Posterior cingulate gyrus (tissue), 11 donors: ENCODE data around the gene PRDM16.
"Not testable (repeated sequence)": the region's sequence is repeated elsewhere in the genome, so short reads cannot be mapped to it uniquely, and the experiment has no call there.

ENCODE experiments used
- DNase-seq, 10 donors: peaks; one replicate each; pipeline versions ENCODE4 v3.0.0 to v3.0.0-alpha.2; 2020 to 2021; ENCODE audit warnings: mixed read lengths in 3 of 10
- intact Hi-C: fragments of 100-400 bp; cut with DNase I; formaldehyde crosslinking; loops from one replicate; pipeline ENCODE4 v1.15.1; 2023

PRDM16 gene

GRCh38 chr1:3229081-3229725 is 160.2 kb downstream of the PRDM16 start:
- no peak for DNase-seq
- intact Hi-C loops = no loop called here

GRCh38 chr1:3230553-3230952 is 161.6 kb downstream of the PRDM16 start:
- DNase-seq = no peak
- intact Hi-C loops = no loop called here

GRCh38 chr1:3231245-3231644 is 162.2 kb downstream of the PRDM16 start:
- intact Hi-C loops = no loop called here
- no peak for DNase-seq

GRCh38 chr1:3231826-3232225 is 162.8 kb downstream of the PRDM16 start:
- intact Hi-C loops = no loop called here
- no peak for DNase-seq

GRCh38 chr1:3233031-3233430 is 164.0 kb downstream of the PRDM16 start:
- intact Hi-C loops = no loop called here
- no peak for DNase-seq

- no peak for DNase-seq
- intact Hi-C loops = no loop called here
Observed at GRCh38 chr1:3233551-3233950, 164.5 kb downstream of the PRDM16 start.

GRCh38 chr1:3234281-3234680 is 165.3 kb downstream of the PRDM16 start:
- intact Hi-C loops = no loop called here
- no peak for DNase-seq

DNA sequence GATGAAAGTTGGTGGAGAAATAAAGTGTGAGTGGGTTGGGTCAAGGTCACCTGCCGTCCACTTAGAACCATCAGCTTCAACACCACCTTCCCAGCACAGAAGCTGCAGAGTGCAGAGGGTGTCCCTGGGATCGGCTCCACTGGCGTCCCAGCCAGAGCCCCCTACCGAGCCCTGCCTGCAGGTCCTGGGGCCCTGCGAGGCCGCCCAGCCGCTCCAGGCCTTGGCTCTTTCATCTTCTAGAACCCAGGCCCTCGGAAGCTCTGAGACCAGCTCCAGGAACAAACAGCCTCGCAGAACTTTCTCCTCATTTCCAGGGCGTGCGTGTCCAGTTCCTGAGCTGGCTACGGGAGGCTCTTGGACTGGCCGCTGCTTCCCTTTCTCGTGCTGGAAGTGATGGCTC is 166.0 kb downstream of the PRDM16 start:
- intact Hi-C loops = no loop called here
- DNase-seq = no peak

GRCh38 chr1:3235496-3235895 is 166.5 kb downstream of the PRDM16 start:
- peak in 1 of 10 donors; percentile 43 for DNase-seq
- intact Hi-C loops = no loop called here

GRCh38 chr1:3236361-3236760 is 167.4 kb downstream of the PRDM16 start:
- intact Hi-C loops = no loop called here
- DNase-seq = no peak

DNA sequence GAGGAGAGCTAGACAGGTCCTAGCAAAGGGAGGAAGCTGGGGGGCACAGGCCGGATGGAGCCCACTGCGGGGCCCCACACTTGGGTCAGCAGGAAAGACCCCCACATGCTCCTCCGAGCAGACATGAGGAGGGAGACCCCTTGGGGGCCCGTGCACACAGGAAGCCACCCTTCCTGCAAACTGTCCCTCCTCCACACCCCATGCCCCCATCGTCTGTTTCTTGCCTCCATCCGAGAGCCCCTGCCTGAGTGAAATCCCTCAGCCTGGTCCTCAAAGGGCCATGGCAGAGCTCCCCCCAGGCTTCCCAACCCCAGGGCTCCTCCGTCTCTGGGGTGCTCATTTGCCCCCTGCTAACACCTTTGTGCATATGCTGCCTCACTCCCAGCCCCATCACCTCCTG is 168.0 kb downstream of the PRDM16 start:
- intact Hi-C loops = no loop called here
- DNase-seq = no peak

GRCh38 chr1:3237570-3237969 is 168.6 kb downstream of the PRDM16 start:
- intact Hi-C loops = no loop called here
- DNase-seq = peak in 4 of 10 donors; percentile 26 to 84 (median 47)

DNA sequence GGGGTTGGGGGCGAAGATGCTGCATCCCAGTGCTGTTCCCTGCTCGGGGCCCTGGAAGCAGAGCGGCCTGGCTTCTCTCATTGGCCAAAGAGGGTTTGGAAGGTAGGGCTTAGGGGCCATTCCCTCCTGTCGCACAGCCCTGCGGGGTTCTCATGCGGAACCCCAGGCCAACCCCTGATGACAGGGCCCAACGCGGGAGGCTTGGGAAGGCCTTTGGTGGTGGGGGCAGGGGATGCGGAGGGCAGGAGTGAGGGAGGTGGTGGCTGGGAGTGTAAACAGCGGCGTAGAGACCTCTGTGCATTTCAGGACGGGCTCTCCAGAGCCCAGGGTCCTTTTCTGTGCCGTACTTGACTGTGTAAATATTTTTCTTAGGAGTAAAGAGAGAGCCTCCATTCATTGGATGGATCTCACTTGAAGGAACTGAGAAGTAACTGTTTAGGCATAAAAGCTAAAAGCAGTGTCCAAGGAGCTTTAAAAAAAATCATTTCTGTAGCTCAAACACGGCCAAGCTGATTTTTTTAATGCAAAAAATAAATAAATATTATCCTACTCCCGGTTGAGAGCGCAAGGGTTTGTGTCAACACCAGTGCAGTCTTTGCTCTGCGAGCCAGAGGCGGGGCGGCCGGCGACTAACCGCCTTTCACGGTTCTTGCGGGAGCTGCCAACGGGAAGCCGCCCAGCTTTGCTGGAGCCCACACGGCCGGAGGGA is 169.1 kb downstream of the PRDM16 start:
- peak in 5 of 10 donors; percentile 41 to 85 (median 59) for DNase-seq
- intact Hi-C loops = no loop called here

GRCh38 chr1:3238703-3239278 is 169.8 kb downstream of the PRDM16 start:
- no peak for DNase-seq
- intact Hi-C loops = no loop called here

DNA sequence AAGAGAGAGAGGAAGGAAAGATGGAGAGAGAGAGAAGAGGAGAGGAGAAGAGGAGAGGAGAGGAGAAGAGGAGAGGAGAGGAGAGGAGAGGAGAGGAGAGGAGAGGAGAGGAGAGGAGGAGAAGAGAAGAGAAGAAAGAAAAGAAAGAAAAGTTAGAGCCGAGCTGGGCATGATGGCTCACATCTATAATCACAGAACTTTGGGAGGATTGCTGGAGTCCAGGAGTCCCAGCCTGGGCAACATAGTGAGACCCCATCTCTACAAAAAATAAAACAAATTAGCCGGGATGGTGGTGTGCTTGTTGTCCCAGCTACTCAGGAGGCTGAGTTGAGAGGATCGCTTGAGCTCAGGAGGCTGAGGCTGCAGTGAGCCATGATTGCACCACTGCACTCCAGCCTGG is 171.0 kb downstream of the PRDM16 start:
- DNase-seq, intact Hi-C loops: not testable (repeated sequence)

DNA sequence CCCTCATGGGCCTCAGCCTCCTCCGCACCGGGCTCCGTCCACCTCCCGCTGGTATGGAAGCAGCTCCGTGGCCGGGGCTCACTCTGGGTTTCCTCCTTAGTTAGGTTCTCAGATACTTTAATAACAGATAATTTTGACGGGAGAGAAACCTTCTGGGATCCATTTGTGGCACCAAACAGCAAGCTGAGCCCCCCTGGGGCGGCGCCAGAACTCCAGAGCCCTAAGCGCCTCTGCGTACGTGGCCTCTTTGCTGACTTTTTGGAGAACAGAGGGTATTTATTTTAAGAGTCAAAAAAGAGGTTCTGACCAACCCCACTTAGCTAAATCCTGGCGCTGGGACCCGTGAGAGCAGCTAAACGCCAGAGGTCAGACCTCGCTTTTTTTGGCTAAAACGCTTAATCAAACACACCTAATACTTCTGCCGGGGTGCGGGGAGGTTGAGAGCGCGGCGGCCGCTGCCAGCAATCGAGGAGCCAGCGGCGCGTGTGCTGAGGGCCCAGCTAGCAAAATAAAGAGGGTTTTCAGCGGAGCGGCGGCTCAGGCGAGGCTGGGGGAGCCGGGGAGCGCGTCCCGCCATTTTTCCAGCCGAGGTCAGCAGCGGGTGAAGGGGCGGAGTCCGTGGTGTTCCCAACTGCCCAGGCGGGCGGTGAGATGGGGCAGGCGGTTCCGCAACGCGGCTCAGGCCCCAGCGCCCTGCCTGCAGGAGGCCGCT is 171.7 kb downstream of the PRDM16 start:
- intact Hi-C loops = no loop called here
- no peak for DNase-seq

DNA sequence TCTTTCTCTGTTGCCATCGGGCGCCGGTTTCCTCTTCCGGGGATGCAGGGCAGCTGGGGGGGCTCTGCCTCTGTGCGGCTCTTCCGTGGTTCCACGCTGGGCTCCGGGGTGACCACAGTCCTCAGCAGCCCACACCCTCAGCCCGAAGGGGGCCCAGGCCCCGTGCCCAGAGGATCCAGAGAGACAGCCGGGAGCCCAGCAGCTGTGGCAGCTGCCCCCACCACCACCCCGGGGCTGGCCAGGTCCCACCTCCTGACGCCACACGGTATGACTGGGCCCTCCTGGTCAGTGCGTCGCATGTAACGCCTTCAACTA is 172.2 kb downstream of the PRDM16 start:
- no peak for DNase-seq
- intact Hi-C loops = no loop called here

DNA sequence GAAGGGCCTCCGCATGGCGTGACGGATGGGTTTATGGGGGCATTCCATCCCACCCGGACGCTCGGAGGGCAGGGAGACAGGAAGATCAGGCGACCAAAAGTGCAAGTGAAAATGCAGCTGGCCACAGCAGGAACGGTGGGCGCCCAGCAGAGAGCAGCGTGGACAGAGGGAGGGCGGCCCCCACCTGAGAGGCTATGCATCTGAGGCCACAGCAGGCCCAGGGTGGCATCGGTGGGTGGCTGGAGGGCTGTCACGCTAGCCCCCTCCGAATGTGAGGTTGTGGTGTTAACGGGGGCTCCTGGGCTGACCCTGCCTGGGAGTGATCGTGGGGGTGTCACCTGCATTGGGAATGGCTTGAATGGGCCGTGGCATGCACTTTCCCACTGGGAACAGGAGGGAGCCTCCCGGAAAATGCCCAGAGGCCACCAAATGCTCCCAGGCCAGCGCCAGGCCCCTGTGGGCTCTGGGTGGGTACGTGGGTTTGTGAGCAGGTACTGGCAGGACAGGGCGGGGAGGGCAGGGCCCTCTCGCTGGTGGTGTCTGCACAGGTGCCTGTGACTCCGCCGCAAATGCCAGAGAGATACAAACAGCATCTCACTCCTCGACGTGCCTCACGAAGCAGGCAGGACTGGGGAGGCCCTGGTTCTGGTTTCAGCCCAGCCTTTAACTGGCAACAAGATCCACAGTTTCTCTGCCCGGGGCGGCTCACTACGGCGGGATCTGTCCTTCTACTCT is 172.8 kb downstream of the PRDM16 start:
- intact Hi-C loops = no loop called here

GRCh38 chr1:3242408-3243260 is 173.6 kb downstream of the PRDM16 start:
- DNase-seq = no peak
- intact Hi-C loops = no loop called here

More for the DNA sequence above, 172.8 kb downstream of the PRDM16 start:
- no peak for DNase-seq

DNA sequence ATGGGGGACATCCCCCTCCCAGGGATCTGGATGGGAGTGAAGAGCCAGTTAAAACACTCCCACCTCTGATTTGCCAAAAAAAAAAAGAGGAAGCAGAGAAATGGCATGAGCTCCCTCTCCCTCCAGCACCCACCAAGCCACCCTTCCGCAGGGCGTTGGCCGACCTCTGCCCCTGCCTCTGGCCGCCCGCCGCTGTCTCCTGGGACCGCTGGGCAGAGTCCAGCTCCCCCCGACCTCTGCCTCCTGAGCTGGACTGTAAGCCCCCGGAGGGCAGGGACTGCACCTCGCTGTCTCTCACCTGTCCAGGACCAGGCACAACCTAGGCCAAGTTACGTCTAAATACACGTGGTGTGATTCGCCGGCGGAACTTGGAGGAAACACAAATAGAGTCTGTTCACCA is 174.3 kb downstream of the PRDM16 start:
- no peak for DNase-seq
- intact Hi-C loops = no loop called here
